OCI-M2 (cell line): Measurements from ENCODE around the gene MAP2K1.
"Not testable (repeated sequence)": the region's sequence is repeated elsewhere in the genome, so short reads cannot be mapped to it uniquely, and the experiment has no call there.

Source experiments
- DNase-seq: peaks from one replicate; lab custom pipeline; 2025; ENCODE audit not compliant: unreplicated experiment; lab: John Stamatoyannopoulos, UW

Gene MAP2K1

DNA sequence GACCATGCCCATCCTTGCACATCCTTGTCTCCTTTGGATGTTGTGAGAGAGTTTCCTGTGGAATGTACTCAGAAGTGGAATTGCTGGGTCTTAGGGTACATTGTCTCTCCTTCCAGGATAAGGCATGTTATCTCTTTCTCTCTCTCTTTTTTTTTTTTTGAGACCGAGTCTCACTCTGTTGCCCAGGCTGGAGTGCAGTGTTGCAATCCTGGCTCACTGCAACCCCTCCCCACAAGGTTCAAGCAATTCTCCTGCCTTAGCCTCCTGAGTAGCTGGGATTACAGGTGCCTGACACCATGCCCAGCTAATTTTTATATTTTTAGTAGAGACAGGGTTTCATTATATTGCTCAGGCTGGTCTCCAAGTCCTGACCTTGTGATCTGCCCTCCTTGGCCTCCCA is 6.3 kb downstream of the MAP2K1 start:
- not testable (repeated sequence) for DNase-seq

- DNase-seq = no peak
Measured at GRCh38 chr15:66394472-66394871, 7.8 kb downstream of the MAP2K1 start.

DNA sequence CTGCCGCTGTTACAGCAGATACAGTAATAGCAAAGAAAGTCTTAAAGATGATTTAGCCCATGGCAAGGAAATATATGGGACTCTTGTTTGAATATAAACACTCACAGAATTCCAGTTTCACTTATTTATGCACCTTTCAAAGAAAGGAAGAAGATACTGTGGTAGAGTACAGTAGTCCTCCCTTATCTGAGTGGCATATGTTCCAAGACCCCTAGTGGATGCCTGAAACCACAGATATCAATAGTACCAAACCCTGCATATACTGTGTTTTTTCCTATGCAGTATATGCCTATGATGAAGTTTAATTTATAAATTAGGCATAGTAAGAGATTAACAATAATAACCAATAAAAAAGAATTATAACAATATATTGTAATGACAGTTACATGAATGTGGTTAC is 8.2 kb downstream of the MAP2K1 start:
- DNase-seq = no peak

DNA sequence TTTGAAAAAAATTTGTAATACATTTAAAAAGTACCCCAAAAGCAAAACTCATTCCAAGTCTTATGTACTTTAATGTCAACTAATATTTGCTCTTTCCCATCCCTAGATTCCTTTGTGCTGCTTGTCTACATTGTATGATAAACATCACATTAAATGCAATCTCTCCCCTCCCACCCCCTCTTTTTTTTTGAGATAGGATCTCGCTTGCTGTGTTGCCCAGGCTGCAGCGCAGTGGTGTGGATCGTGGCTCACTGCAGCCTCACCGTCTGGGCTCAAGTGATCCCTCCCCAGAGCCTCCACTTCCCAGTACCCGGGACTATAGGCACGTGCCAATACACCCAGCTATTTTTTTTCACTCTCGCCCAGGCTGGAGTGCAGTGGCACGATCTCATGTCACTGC is 12.6 kb downstream of the MAP2K1 start:
- no peak for DNase-seq

DNA sequence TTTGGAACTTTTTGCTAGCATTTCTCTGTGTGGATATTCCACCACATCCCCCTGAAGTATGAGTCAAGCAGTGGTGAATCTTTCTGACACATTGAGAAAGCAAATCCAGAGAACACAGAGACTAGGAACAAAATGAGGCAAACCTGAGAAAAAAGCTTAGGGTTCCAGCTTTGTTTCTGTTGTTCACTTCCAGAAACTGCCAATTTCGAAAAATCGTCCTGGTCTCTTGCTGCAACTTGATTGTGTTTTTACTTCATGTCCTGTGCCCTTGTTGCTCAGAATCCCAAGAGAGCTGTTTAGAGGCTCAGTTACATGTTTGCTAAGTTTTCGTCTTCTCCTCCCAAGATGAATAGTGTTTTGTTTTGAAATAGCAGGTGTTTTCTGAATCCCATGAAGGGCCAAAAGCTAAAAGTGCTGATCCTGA is 13.7 kb downstream of the MAP2K1 start:
- no peak for DNase-seq

DNA sequence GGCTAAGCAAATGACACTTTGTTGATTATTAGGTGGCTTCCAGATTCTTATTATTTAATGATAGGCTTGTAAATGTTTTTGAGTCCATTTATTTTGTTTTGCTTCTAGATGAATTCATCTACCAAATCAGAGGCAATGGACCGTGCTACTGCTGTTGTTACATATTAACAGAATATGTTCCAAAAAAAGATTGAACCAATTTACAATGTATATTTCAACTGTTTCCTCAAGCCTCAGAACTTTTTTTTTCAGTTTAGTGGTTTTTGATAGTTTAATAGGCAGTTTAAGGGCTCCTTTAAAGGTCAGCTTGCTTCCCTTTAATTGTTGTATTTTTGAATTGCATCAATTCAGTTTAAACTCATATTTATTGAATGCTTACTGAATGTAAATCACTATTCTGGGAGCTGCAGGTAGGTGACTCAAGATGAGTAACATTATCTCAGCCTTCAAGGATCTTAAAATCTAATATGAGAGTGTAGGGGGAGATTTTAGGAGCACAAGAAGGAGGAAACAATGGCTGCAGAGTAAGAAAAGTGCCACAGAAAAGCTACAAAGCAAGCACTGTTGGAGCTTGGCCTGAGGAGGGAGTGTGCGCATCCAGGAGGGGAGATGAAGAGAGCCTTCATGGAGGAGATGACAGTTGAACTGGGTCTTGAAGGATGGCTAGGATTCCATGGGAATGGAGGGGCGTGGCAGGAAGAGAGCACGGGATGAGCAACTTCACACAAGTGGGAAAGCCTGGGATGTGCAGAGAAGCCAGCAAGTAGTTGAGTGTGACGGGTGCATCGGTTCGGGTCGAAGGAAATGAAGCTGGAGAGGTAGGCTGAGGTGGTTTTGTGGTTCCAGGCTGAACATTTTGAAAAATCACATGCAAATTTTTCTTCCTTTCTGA is 14.7 kb downstream of the MAP2K1 start:
- no peak for DNase-seq

GRCh38 chr15:66402761-66403284 is 16.1 kb downstream of the MAP2K1 start:
- DNase-seq = no peak

GRCh38 chr15:66403323-66403722 is 16.6 kb downstream of the MAP2K1 start:
- no peak for DNase-seq

DNA sequence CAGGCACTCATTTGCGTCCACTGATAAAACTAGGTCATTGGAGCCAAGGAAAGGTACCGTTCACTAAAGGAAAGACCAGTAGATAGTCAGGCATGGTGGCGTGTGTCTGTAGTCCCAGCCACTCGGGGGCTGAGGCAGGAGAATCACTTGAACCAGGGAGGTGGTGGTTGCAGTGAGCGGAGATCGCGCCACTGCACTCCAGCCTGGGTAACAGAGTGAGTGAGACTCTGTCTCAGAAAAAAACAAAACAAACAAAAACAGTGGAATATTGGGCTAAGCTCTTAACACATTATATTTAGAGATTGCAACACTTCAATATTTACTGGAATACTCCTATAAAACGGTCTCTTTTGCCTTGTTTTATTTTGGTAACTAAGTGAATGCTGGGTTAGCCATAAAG is 17.4 kb downstream of the MAP2K1 start:
- no peak for DNase-seq

- no peak for DNase-seq
Measured at GRCh38 chr15:66404532-66404931, 17.8 kb downstream of the MAP2K1 start.

GRCh38 chr15:66405007-66405406 is 18.3 kb downstream of the MAP2K1 start:
- no peak for DNase-seq

GRCh38 chr15:66405615-66406014 is 18.9 kb downstream of the MAP2K1 start:
- no peak for DNase-seq

- DNase-seq = no peak
Measured at GRCh38 chr15:66408254-66408653, 21.5 kb downstream of the MAP2K1 start.

DNA sequence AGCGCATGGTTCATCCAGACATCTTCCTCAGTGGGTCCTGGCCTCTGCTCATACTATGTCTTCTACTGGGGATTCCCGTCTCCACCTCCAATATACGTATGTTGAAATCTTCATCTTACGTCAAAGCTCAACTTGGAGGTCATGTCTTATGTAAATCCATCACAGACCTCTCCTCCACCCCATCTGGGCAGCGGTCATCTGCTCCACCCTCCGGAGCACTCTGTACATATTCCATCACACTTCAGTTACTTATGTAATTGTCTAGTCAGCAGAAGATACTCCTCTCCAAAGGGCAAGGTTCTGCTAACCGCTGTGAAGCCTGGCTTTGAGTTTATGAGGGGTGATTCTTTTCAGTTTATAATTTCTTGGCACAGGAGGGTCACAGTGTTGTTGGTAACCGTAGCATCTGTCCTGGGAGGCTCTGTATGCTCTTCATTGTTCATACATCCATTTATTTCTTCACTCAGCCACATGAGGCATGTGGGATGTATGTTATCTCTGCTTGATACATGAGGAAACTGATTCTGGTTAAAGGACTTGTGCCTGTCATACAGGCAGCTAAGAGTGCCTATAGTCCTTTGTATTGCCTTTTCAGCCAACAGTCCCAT is 22.1 kb downstream of the MAP2K1 start:
- no peak for DNase-seq

DNA sequence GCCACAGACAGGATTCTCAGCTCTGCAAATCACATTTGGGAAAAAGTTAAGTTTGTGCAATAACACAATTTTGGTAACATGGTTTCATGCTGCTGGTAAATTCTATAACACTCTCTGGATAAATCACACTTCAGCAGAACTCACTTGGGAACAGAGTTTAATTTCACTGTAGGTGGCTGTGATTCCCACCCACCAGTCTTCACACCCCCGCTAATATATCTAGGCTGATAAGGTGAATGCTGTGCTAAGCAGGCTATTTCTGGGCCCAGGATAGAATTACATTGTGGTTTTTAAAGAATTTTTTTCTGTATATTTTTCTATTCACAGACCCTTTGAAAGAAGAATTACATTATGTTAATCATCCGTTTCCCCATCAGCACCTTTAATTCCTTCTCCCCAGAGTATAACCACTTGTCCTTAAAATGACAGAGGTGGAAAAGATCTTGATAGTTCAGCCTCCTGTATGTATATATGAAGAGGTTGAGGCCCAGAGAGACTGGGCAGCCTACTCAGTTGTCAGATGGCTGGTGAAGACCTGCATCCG is 22.9 kb downstream of the MAP2K1 start:
- DNase-seq = no peak

- no peak for DNase-seq
Measured at GRCh38 chr15:66411190-66411589, 24.5 kb downstream of the MAP2K1 start.

GRCh38 chr15:66412220-66412619 is 25.5 kb downstream of the MAP2K1 start:
- DNase-seq = no peak

- no peak for DNase-seq
Measured at GRCh38 chr15:66413579-66413978, 26.9 kb downstream of the MAP2K1 start.

DNA sequence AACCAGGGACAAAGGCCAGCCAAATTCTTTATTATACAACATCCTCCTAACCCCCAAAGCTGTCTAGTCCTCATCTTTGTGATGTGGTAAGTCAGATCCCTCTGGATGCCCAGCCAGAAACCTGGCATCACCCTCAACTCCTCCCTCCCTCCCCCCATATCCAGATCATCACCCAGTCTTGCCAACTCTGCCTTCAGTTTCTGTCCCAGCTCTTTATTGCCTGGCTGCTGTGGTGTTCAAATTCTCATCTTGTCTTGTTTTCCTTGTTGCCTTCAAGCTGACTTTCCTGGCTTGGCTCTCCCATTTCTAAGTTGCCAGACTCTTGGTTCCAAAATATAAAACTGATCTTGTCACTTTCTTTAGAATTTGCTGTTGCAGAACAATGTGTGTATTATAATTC is 28.6 kb downstream of the MAP2K1 start:
- no peak for DNase-seq

GRCh38 chr15:66417736-66418135 is 31.0 kb downstream of the MAP2K1 start:
- no peak for DNase-seq

- no peak for DNase-seq
Measured at GRCh38 chr15:66419471-66419870, 32.8 kb downstream of the MAP2K1 start.

DNA sequence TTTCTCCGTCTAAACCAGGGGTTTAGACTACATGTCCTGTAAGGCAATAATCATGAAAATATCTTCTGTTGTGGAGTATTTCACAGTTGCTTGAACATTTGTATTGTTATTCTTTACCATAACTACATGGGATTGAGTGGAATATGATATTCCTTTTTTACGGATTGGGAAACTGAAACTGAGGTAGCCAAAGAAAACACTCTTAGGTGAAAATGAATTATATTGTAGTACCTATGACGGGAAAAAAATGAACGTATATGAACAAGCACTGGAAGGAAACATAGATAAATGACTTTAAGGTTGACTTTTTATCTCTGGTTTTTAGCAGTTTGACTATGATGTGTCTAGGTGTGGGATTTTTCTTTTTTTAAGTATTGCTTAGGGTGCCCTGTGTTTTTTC is 35.6 kb downstream of the MAP2K1 start:
- DNase-seq = no peak
